ENCODE data around the gene MORN5. TPM values are rescaled to one million over a fixed set of nuclear protein-coding genes. Genes with fewer than 3 reads are reported as not detected.
"Not testable (repeated sequence)": the region's sequence is repeated elsewhere in the genome, so short reads cannot be mapped to it uniquely, and the experiment has no call there.

Gene MORN5
- total RNA-seq, 1 donor = 0.36 TPM

GRCh38 chr9:122116448-122117173 is 43.1 kb upstream of the MORN5 start:
- no peaks in the 10 kb centered on the region for H4K20me1 ChIP-seq (ENCODE audit: insufficient read depth, low read length)
- no peak overlapping the region for H3K27ac ChIP-seq (ENCODE audit: low read depth, low read length)
- TF ChIP-seq CTCF (IDR thresholded peaks at IDR 0.05; ENCODE audit: extremely low read depth, low read depth, low read length) = no peak
- H3K9me3 ChIP-seq (ENCODE audit: low read depth, low read length) = no peaks in the 10 kb centered on the region
- DNase-seq (ENCODE audit: insufficient read length, low spot score, missing footprints) = peak; percentile 49
- H3K4me1 ChIP-seq (ENCODE audit: insufficient read depth, low read length) = no peaks in the 10 kb centered on the region
- H3K4me3 ChIP-seq (ENCODE audit: insufficient read depth, low read length) = no peak overlapping the region
- no peaks in the 10 kb centered on the region for H3K36me3 ChIP-seq (ENCODE audit: insufficient read depth, low read length)
- H2AFZ ChIP-seq (ENCODE audit: low read length) = no peak overlapping the region
- no peaks in the 10 kb centered on the region for H3K79me2 ChIP-seq (ENCODE audit: insufficient read depth, low read length)
- no peaks in the 10 kb centered on the region for H3K27me3 ChIP-seq (ENCODE audit: insufficient read depth, low read length)
- H3K4me2 ChIP-seq (ENCODE audit: insufficient read depth, low read length) = no peak overlapping the region

GRCh38 chr9:122117241-122117640 is 42.5 kb upstream of the MORN5 start:
- DNase-seq (ENCODE audit: insufficient read length, low spot score, missing footprints); H4K20me1 ChIP-seq (ENCODE audit: insufficient read depth, low read length); H3K79me2 ChIP-seq (ENCODE audit: insufficient read depth, low read length); H3K9me3 ChIP-seq (ENCODE audit: low read depth, low read length); H3K4me3 ChIP-seq (ENCODE audit: insufficient read depth, low read length); H3K27ac ChIP-seq (ENCODE audit: low read depth, low read length); H3K4me1 ChIP-seq (ENCODE audit: insufficient read depth, low read length); H3K27me3 ChIP-seq (ENCODE audit: insufficient read depth, low read length); H2AFZ ChIP-seq (ENCODE audit: low read length); H3K4me2 ChIP-seq (ENCODE audit: insufficient read depth, low read length); H3K36me3 ChIP-seq (ENCODE audit: insufficient read depth, low read length): not testable (repeated sequence)

- Histone ChIP-seq H3K4me3 (ENCODE audit: insufficient read depth, low read length) (no peak overlapping the region), H4K20me1 (ENCODE audit: insufficient read depth, low read length) (no peaks in the 10 kb centered on the region), H3K36me3 (ENCODE audit: insufficient read depth, low read length) (no peaks in the 10 kb centered on the region), H3K9me3 (ENCODE audit: low read depth, low read length) (no peaks in the 10 kb centered on the region), H3K27me3 (ENCODE audit: insufficient read depth, low read length) (no peaks in the 10 kb centered on the region), H3K4me2 (ENCODE audit: insufficient read depth, low read length) (peak overlapping the region; percentile 17), H3K4me1 (ENCODE audit: insufficient read depth, low read length) (no peaks in the 10 kb centered on the region), H2AFZ (ENCODE audit: low read length) (peak overlapping the region; percentile 2), H3K27ac (ENCODE audit: low read depth, low read length) (no peak overlapping the region), H3K79me2 (ENCODE audit: insufficient read depth, low read length) (no peaks in the 10 kb centered on the region)
- TF ChIP-seq CTCF (IDR thresholded peaks at IDR 0.05; ENCODE audit: extremely low read depth, low read depth, low read length) = no peak
- DNase-seq (ENCODE audit: insufficient read length, low spot score, missing footprints) = peak; percentile 67
Measured at GRCh38 chr9:122118343-122119165, 41.2 kb upstream of the MORN5 start.

- Histone ChIP-seq H3K27me3 (ENCODE audit: insufficient read depth, low read length) (no peaks in the 10 kb centered on the region), H3K4me3 (ENCODE audit: insufficient read depth, low read length) (no peak overlapping the region), H3K9me3 (ENCODE audit: low read depth, low read length) (no peaks in the 10 kb centered on the region), H3K4me2 (ENCODE audit: insufficient read depth, low read length) (peak overlapping the region; percentile 17), H3K4me1 (ENCODE audit: insufficient read depth, low read length) (no peaks in the 10 kb centered on the region), H3K36me3 (ENCODE audit: insufficient read depth, low read length) (no peaks in the 10 kb centered on the region), H3K27ac (ENCODE audit: low read depth, low read length) (no peak overlapping the region), H3K79me2 (ENCODE audit: insufficient read depth, low read length) (no peaks in the 10 kb centered on the region), H4K20me1 (ENCODE audit: insufficient read depth, low read length) (no peaks in the 10 kb centered on the region), H2AFZ (ENCODE audit: low read length) (peak overlapping the region; percentile 2)
- no peak for TF ChIP-seq CTCF (IDR thresholded peaks at IDR 0.05; ENCODE audit: extremely low read depth, low read depth, low read length)
- DNase-seq (ENCODE audit: insufficient read length, low spot score, missing footprints) = peak; percentile 62
Measured at GRCh38 chr9:122119166-122119521, 40.6 kb upstream of the MORN5 start.
